ENCODE results near the gene LDLRAD2.
"Not testable (repeated sequence)": the region's sequence is repeated elsewhere in the genome, so short reads cannot be mapped to it uniquely, and the experiment has no call there.

The LDLRAD2 gene

GRCh38 chr1:21811875-21812305 lies at the start of gene LDLRAD2:
Gene LDLRAD2 (plus strand): TSS chr1:21812265. CDS start chr1:21812452, 187 bp downstream.
- no peak for DNase-seq (ENCODE audit: low read depth)

DNA sequence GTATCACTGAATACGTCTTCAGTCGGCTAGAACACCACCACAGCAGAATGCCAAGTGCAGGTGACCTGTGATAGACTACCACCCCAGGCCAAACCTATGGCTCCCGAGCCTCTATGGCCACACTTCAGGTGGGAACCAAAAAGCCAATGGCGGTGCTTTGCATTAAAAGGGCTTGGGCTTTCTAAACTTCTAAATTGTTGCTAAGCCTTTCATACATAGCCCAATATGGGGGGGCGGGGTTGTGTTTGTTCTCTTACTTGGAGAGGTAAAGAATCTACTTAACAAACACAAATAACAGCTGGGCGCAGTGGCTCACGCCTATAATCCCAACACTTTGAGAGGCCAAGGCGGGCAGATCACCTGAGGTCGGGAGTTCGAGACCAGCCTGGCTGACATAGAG lies 48.8 kb upstream of the LDLRAD2 start:
- no peak for DNase-seq (ENCODE audit: low read depth)

DNA sequence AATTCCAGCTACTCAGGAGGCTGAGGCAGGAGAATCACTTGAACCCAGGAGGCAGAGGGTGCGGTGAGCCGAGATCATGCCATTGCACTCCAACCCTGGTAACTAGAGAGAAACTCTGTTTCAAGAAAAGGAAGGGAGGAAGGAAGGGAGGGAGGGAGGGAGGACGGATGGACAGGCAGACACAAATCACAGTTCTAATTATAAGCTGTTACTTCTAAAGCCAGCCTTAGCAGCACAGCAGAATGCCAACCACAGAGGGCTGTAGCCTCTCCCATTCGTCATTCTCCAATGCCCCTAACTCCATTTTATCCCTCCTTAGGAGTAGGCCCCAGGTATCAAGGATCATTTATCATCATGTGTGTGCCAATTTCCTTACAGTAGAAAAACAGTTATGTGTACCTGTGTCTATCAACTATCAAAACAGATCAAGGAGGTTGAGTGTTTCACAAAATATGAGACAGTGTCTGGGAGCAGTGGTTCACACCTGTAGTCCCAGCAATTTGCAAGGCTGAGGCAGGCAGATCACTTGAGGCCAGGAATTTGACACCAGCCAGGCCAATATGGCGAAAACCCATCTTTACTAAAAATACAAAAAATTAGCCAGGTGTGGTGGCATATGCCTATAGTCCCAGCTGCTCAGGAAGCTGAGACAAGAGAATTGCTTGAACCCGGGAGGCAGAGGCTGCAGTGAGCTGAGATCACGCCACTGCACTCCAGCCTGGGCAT lies 48.2 kb upstream of the LDLRAD2 start:
- DNase-seq (ENCODE audit: low read depth), result no peak

- DNase-seq (ENCODE audit: low read depth), result peak; percentile 90
Observed at GRCh38 chr1:21764615-21765423, 47.2 kb upstream of the LDLRAD2 start.

GRCh38 chr1:21766210-21766609 lies 45.9 kb upstream of the LDLRAD2 start:
- DNase-seq (ENCODE audit: low read depth), result no peak

GRCh38 chr1:21767106-21767505 lies 45.0 kb upstream of the LDLRAD2 start:
- not testable (repeated sequence) for DNase-seq (ENCODE audit: low read depth)

DNA sequence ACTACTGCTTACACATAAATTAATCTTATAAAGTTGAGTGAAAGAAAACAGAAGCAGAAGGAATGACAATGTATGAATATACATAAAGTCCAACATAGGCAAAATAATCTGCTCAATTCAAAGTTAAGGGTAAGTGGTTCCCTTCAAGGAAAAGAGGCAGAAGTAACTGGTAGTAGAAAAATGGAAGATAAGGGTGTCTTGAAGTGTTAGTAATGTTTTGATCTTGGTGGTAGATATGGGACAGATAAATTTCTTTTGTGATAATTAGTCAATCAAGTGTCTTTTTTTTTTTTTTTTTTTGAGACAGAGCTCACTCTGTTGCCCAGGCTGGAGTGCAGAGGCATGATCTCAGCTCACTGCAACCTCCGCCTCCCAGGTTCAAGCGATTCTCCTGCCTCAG lies 41.9 kb upstream of the LDLRAD2 start:
- no peak for DNase-seq (ENCODE audit: low read depth)

GRCh38 chr1:21770602-21771001 lies 41.5 kb upstream of the LDLRAD2 start:
- DNase-seq (ENCODE audit: low read depth), result not testable (repeated sequence)

DNA sequence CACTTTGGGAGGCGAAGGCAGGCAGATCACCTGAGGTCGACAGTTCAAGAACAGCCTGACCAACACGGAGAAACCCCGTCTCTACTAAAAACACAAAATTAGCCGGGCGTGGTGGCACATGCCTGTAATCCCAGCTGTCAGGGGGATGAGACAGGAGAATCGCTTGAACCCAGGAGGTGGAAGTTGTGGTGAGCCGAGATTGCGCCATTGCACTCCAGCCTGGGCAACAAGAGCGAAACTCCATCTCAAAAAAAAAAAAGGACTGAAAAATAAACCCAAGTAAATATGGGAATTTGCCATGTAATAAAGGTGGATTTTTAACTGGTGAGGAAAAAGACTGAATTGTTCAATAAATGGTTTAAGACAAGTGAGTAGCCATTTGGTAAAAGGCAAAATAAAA lies 40.4 kb upstream of the LDLRAD2 start:
- not testable (repeated sequence) for DNase-seq (ENCODE audit: low read depth)

GRCh38 chr1:21773585-21773984 lies 38.5 kb upstream of the LDLRAD2 start:
- no peak for DNase-seq (ENCODE audit: low read depth)

- no peak for DNase-seq (ENCODE audit: low read depth)
Observed at GRCh38 chr1:21774835-21775549, 37.1 kb upstream of the LDLRAD2 start.

DNA sequence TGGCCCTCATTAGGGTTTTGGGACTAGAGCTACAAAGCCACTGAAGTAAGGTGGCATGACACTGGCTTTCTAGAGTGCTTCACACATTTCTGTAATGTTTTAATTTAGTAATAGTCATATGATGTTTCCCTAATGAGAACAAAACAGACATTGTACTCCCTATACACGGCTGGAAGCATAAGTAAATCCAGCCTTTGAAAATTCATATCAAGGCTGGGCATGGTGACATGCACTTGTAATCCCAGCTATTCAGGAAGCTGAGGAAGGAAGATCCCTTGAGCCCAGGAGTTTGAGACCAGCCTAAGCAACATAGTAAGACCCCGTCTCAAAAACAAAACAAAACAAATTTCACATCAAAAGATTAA lies 36.5 kb upstream of the LDLRAD2 start:
- DNase-seq (ENCODE audit: low read depth), result no peak

DNA sequence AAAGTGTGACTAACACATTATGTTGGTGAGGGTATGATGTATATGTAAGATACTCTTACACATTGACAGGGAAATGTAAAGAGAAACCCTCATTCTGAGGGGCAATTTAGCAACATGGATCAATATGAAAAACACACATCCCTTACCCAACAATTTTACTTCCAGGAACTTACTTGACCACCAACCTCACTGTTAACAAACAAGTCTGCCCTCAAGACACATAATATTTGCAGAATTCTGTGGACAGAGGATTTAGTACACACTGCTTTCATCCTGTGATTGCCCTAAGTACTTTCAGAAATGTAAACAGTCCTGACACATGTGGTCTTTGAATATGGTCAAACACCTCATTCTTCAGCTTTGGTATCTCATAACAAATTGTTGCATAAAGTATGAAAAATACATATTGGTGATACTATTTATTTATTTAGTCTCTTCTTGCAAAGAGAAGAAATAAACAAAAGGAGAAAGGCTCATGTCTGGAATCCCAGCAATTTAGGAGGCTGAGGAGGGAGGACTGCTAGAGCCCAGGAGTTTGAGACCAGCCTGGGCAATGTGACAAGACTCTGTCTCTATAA lies 36.0 kb upstream of the LDLRAD2 start:
- no peak for DNase-seq (ENCODE audit: low read depth)

GRCh38 chr1:21776925-21777324 lies 35.1 kb upstream of the LDLRAD2 start:
- not testable (repeated sequence) for DNase-seq (ENCODE audit: low read depth)

DNA sequence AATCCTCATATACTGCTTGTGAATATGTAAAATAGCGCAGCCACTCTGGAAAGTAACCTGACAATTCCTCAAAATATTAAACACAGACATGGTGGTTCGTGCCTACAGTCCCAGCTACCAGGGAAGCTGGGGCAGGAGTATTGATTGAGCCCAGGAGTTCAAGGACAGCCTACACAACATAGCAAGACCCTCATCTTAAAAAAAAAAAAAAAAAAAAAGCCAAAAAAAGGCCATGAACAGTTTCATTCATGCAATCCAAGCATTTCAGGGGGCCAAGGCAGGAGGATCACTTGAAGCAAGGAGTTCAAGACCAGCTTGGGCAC lies 33.7 kb upstream of the LDLRAD2 start:
- DNase-seq (ENCODE audit: low read depth), result no peak

- DNase-seq (ENCODE audit: low read depth), result no peak
Observed at GRCh38 chr1:21779613-21780521, 32.2 kb upstream of the LDLRAD2 start.

GRCh38 chr1:21781815-21782348 lies 30.2 kb upstream of the LDLRAD2 start:
- no peak for DNase-seq (ENCODE audit: low read depth)

DNA sequence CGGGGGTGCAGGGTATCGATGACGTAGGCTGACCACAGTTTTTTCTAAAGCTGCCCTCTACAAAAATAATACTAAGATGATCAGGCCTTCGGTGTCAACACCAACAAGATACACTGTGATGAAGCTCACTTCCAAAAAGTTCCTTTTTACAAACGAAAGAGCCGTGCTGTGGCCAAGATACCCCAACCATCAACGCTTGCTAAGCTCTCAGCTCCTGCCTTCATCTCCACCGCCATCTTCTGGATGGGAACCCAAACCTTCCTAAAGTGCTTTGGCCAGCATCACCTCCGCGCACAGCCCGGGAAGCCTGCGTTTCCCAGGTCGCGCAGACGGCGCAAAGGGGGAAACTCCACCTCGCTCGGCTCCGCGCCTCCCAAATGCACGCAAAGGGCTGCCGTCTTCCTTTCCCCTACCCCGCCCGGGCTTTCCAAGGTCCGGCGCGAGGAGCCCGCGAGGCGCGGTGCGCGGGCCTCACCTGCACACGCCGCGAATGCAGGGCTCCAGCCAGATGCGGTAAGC lies 29.7 kb upstream of the LDLRAD2 start:
- no peak for DNase-seq (ENCODE audit: low read depth)

DNA sequence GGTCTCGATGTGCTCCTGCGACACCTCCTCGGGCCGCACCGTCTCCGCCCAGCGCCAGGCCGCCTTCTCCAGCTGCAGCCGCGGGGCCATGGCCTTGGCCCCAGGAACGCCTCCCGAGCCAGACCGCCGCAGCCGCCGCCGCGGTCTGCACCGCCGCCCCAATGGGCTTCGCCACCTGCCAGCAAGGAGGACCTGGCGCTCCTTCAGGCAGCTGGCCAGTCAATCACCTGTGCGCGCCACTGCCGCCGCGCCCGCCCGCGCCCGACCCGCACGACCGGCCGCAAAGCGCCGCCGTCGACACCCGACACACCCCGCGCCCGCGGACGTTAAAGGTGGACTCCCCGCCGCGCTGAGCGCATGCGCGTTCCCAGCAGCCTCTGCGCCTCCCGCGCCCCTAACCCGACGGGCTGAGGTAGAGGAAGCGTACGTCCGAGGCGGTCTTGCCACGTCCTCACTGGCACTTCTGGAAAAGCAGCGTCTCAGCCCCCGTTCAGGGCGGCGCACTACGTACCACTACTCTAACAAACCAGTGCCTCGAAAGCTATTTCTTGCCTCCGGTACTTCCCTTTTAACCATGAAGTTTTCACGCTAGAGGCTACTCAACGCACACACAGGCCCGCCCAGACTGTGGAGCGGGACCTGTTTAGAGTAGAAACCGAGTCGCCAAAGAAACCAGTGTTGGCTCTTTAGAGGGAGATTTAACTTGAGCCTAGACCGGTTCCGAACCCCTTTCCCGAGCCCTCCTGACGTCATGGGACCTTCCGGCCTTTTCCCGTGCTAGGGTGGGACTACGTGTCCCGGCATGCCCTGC lies 29.0 kb upstream of the LDLRAD2 start, which contains the start of gene USP48:
Gene USP48 (minus strand): TSS at position 282 of the 811 bp plus-strand sequence. CDS start 192 bp downstream, at position 90.
- peak; percentile 89 for DNase-seq (ENCODE audit: low read depth)
